Tibial artery (tissue), 4 donors: ENCODE measurements around the gene USF1.

Source experiments
- DNase-seq, 2 donors: peaks; one replicate each; pipeline ENCODE4 v3.0.0-alpha.2; 2019
- H3K27ac ChIP-seq, 2 donors: fragments of 200-600 bp; sonication (generic) in 1 of 2; 1 replicate in 1 of 2; 2 replicates in 1 of 2; pipeline ENCODE4 v1.5.1; 2018 to 2019; ENCODE audit warnings: mild to moderate bottlenecking in 1 of 2
- H3K27me3 ChIP-seq, 2 donors: fragments of 200-600 bp; sonication (generic) in 1 of 2; one replicate each; pipeline versions ENCODE4 v1.5.1 to v1.6.0; 2016 to 2019
- H3K36me3 ChIP-seq, 3 donors: fragments of 200-600 bp; sonication (generic) in 2 of 3; one replicate each; pipeline ENCODE4 v1.5.1; 2016 to 2019; ENCODE audit warnings: mild to moderate bottlenecking in 2 of 3
- H3K4me1 ChIP-seq, 4 donors: fragments of 200-600 bp; sonication (generic) in 2 of 4; 1 replicate in 3 of 4; 2 replicates in 1 of 4; pipeline ENCODE4 v1.5.1; 2016 to 2019
- H3K4me3 ChIP-seq, 2 donors: fragments of 200-600 bp; sonication (generic) in 1 of 2; 1 replicate in 1 of 2; 2 replicates in 1 of 2; pipeline ENCODE4 v1.5.1; 2018 to 2019; ENCODE audit warnings: mild to moderate bottlenecking in 2 of 2
- H3K9me3 ChIP-seq, 3 donors: fragments of 200-600 bp; sonication (generic) in 1 of 3; one replicate each; pipeline ENCODE4 v1.5.1; 2016 to 2019
- CTCF ChIP-seq, 2 experiments: fragments of 200-600 bp in 1 of 2; fragments of 450-650 bp in 1 of 2; IDR thresholded peaks; one replicate each; pipeline ENCODE4 v1.5.1; 2017 to 2019; ENCODE audit warnings: antibody characterized with exemption in 2 of 2, mild to moderate bottlenecking in 1 of 2, moderate library complexity in 1 of 2
- intact Hi-C: fragments of 100-400 bp; cut with DNase I; formaldehyde crosslinking; loops from one replicate; pipeline ENCODE4 v1.15.0; 2023; ENCODE audit warnings: low total_unique reads

The USF1 gene

DNA sequence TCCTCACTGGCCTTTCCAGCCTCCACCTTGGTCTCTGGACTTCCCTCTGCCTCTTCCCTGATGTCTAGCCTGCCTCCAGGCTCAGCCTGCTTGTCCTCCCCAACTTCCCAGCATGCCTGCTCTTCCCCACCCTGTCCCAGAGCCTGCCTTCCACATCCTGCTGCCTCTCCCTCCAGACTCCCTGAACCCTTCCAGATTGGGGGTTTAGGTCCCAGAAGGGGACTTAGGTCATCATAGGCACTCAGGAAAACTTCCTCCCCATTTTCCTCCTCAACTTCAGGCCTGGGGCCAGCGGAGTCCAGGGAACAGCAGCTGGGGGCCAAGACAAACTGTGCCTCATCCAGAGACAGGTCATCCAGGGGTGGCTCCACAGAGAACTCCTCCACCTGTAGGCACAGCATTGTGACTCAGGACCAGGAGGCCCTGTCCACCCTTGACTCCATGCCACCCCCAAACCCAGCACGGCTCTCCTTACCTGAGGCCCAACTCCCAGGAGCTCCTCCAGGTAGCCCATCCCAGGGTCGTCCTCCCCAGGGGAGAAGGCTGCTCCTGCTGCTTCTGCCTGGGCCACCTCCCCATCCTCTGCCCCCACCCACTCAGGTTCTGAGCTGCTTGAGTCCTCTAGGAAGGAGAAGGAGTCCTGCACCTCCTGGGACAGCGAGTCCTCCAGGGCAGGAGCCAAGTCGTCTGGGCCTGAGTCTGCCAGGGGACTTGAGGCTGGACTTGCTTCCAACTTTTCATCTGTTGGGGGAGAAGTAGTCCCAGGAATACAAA, 3.4 kb upstream of the USF1 start:
- Histone ChIP-seq H3K36me3 (no peaks in the 10 kb centered on the region), H3K9me3 (no peaks in the 10 kb centered on the region), H3K27me3 (peaks cover 0 to 2% of the 10 kb centered on the region in 2 donors), H3K27ac (no peak overlapping the region), H3K4me3 (no peak overlapping the region), H3K4me1 (peaks cover 0 to 12% (median 6%) of the 10 kb centered on the region in 4 donors)
- intact Hi-C loops = loop anchor here (10.0 kb wide), 1 partner anchor 346 kb away; no protein-coding TSS in a partner anchor
- no peak for TF ChIP-seq CTCF (IDR thresholded peaks at IDR 0.05)
- DNase-seq = no peak

GRCh38 chr1:161047436-161048420, 2.0 kb upstream of the USF1 start:
- Histone ChIP-seq H3K36me3 (peaks cover 1 to 7% (median 2%) of the 10 kb centered on the region in 3 donors), H3K27me3 (no peaks in the 10 kb centered on the region), H3K4me3 (no peak overlapping the region), H3K27ac (no peak overlapping the region), H3K4me1 (peaks cover 0 to 26% (median 11%) of the 10 kb centered on the region in 4 donors), H3K9me3 (no peaks in the 10 kb centered on the region)
- no peak for TF ChIP-seq CTCF (IDR thresholded peaks at IDR 0.05)
- no peak for DNase-seq
- intact Hi-C loops = loop anchor here (10.0 kb wide), 1 partner anchor 347 kb away; no protein-coding TSS in a partner anchor

- intact Hi-C loops = loop anchor here (10.0 kb wide), 1 partner anchor 348 kb away; no protein-coding TSS in a partner anchor
These were observed 940 bp upstream of the USF1 start for GRCh38 chr1:161046605-161047228.

DNA sequence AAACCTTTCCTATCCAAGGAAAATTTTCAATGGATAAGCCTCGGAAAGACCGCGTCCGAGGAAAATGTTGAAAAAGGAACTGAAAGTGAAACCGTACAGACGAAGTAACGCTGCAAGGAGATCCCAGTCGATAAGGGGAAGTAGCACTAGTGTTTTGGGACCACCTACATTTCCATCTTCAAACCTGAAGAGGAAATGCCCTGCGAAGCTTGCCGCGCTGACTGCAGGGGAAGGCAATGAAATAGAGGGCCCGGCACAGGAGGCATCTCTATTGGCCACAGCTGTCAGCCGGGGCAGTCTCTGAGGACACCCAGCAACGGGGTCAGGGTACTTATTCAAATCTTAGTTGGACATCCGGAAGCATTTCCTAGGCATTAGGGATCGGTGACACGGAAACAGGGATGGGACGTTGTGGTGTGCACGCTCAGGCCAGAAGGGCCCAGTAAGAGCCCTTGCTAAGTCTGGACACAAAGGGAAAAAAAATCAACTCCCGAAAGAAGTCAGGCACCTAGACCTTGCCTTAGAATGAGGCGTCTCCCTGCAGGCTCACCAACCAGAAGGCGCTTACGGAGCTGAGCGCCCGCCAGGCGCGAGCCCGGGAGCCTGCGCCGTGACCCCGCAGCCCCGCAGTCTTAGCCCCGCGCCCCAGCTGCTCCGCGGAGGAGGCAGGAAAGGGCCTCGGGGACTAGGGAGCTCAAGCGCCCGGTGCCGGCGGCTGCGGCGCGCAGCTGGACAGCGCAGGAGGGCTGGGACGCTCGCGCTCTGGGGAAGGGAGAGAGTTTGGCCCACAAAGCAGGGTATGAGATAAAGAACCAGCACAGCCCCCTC, 655 bp downstream of the USF1 start:
- Histone ChIP-seq H3K27me3 (no peaks in the 10 kb centered on the region), H3K27ac (peak overlapping the region; percentile 87 to 90), H3K9me3 (no peaks in the 10 kb centered on the region), H3K4me1 (peaks cover 0 to 26% (median 11%) of the 10 kb centered on the region in 4 donors), H3K4me3 (peak overlapping the region; percentile 80 to 87), H3K36me3 (peaks cover 27 to 33% (median 28%) of the 10 kb centered on the region in 3 donors)
- intact Hi-C loops = loop anchor here (10.0 kb wide), 1 partner anchor 350 kb away; no protein-coding TSS in a partner anchor
- peak in 1 of 2 experiments; percentile 11 for TF ChIP-seq CTCF (IDR thresholded peaks at IDR 0.05)
- peak; percentile 70 to 83 for DNase-seq

More at GRCh38 chr1:161046605-161047228, 940 bp upstream of the USF1 start:
- DNase-seq = no peak
- Histone ChIP-seq H3K27ac (peak overlapping the region; percentile 87 to 90), H3K27me3 (no peaks in the 10 kb centered on the region), H3K4me1 (peaks cover 0 to 26% (median 11%) of the 10 kb centered on the region in 4 donors), H3K36me3 (peaks cover 11 to 17% (median 12%) of the 10 kb centered on the region in 3 donors), H3K4me3 (peak overlapping the region; percentile 80 to 87), H3K9me3 (no peaks in the 10 kb centered on the region)
- no peak for TF ChIP-seq CTCF (IDR thresholded peaks at IDR 0.05)
